Measurements from ENCODE around the gene CACNA2D2. TPM values are rescaled to one million over a fixed set of nuclear protein-coding genes. Genes with fewer than 3 reads are reported as not detected.

Gene CACNA2D2
- total RNA-seq, 1 donor from 2014 or later = 17.3 TPM

DNA sequence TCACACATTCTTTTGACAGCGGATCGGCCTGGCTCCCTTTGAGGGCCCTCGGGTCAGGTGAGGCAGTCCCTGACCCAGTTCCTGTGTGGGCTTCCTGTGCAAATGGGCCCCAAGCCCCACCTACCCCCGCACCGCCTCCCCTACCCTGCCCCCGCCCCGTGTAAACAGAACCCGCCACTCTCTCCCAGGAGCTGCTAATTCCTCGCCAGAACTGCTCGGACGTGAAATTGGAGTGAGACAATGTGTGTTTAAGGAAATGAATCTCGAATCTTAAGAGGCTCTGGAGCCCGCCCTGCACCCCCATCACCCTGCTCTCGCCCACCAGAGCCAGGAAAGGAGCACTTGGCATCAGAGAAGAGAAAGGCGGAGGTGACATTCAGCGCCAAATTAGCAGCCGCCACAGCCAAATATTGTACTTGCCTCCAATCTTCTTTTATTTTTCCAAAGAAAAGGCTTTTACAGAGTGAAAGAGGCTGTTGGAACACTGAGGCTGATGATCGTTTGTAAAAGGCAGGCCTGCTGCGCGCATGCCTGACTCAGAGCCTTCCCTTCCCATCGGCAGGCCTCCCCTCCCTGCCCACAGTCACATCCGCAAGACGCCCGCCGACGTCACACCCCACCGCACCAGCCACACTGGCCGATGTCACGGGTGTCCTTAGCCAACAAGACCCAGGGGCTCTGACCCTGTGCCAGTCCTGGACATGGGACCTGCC lies 53.1 kb downstream of the CACNA2D2 start:
- H3K27ac Mint-ChIP-seq (ENCODE audit: unreplicated experiment) = no peak overlapping the region
- DNase-seq (ENCODE audit: low spot score) = no peak
- no peaks in the 10 kb centered on the region for H3K36me3 Mint-ChIP-seq (ENCODE audit: low read depth, unreplicated experiment)
- no peaks in the 10 kb centered on the region for H3K9me3 Mint-ChIP-seq (ENCODE audit: unreplicated experiment)
- H3K27me3 Mint-ChIP-seq (ENCODE audit: unreplicated experiment) = peaks cover 3% of the 10 kb centered on the region
- H3K4me3 Mint-ChIP-seq (ENCODE audit: unreplicated experiment) = no peak overlapping the region
- no peak for TF ChIP-seq CTCF (IDR thresholded peaks at IDR 0.05; ENCODE audit: unreplicated experiment)
- peaks cover 10% of the 10 kb centered on the region for H3K4me1 Mint-ChIP-seq (ENCODE audit: unreplicated experiment)

GRCh38 chr3:50448752-50449539 lies 54.5 kb downstream of the CACNA2D2 start:
- H3K27ac Mint-ChIP-seq (ENCODE audit: unreplicated experiment) = no peak overlapping the region
- H3K27me3 Mint-ChIP-seq (ENCODE audit: unreplicated experiment) = peaks cover 3% of the 10 kb centered on the region
- peaks cover 10% of the 10 kb centered on the region for H3K4me1 Mint-ChIP-seq (ENCODE audit: unreplicated experiment)
- H3K9me3 Mint-ChIP-seq (ENCODE audit: unreplicated experiment) = no peaks in the 10 kb centered on the region
- no peak for DNase-seq (ENCODE audit: low spot score)
- H3K36me3 Mint-ChIP-seq (ENCODE audit: low read depth, unreplicated experiment) = no peaks in the 10 kb centered on the region
- no peak for TF ChIP-seq CTCF (IDR thresholded peaks at IDR 0.05; ENCODE audit: unreplicated experiment)
- H3K4me3 Mint-ChIP-seq (ENCODE audit: unreplicated experiment) = no peak overlapping the region

DNA sequence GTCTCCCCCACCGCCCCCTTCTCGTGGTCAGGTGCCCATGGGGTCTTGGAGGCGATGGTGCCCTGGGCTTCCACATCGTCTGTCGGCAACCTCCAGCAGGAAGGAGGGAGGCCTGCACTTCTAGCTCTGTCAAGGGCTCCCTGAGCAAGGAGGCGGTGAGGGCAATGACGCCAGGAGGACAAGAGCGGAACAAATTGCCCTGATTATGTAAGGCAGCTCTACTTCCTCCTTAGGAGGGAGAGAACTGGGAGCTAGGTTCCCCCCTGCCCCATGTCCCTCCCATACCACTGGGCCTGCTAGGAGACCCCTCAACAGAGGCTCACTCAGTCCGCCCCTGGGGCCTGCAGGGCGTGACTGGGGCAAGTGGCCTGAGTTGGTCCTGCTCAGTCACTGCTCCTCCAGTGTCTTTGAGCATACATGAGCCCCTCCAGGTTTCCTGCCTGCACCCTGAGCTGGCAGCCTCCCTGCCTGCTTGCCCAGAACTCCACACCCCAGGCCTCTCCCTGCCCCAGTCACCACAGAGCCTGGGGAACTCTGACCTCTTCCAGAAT lies 56.1 kb downstream of the CACNA2D2 start:
- Mint-ChIP-seq H3K4me1 (ENCODE audit: unreplicated experiment) (peaks cover 10% of the 10 kb centered on the region), H3K36me3 (ENCODE audit: low read depth, unreplicated experiment) (no peaks in the 10 kb centered on the region), H3K4me3 (ENCODE audit: unreplicated experiment) (no peak overlapping the region), H3K9me3 (ENCODE audit: unreplicated experiment) (no peaks in the 10 kb centered on the region), H3K27ac (ENCODE audit: unreplicated experiment) (no peak overlapping the region), H3K27me3 (ENCODE audit: unreplicated experiment) (no peaks in the 10 kb centered on the region)
- no peak for TF ChIP-seq CTCF (IDR thresholded peaks at IDR 0.05; ENCODE audit: unreplicated experiment)
- DNase-seq (ENCODE audit: low spot score) = no peak

GRCh38 chr3:50445919-50446318 lies 57.5 kb downstream of the CACNA2D2 start:
- DNase-seq (ENCODE audit: low spot score) = no peak
- no peak for TF ChIP-seq CTCF (IDR thresholded peaks at IDR 0.05; ENCODE audit: unreplicated experiment)
- H3K4me3 Mint-ChIP-seq (ENCODE audit: unreplicated experiment) = no peak overlapping the region
- no peaks in the 10 kb centered on the region for H3K27me3 Mint-ChIP-seq (ENCODE audit: unreplicated experiment)
- H3K4me1 Mint-ChIP-seq (ENCODE audit: unreplicated experiment) = peaks cover 10% of the 10 kb centered on the region
- H3K36me3 Mint-ChIP-seq (ENCODE audit: low read depth, unreplicated experiment) = no peaks in the 10 kb centered on the region
- no peaks in the 10 kb centered on the region for H3K9me3 Mint-ChIP-seq (ENCODE audit: unreplicated experiment)
- no peak overlapping the region for H3K27ac Mint-ChIP-seq (ENCODE audit: unreplicated experiment)

- no peaks in the 10 kb centered on the region for H3K27me3 Mint-ChIP-seq (ENCODE audit: unreplicated experiment)
- TF ChIP-seq CTCF (IDR thresholded peaks at IDR 0.05; ENCODE audit: unreplicated experiment) = no peak
- H3K4me3 Mint-ChIP-seq (ENCODE audit: unreplicated experiment) = no peak overlapping the region
- H3K9me3 Mint-ChIP-seq (ENCODE audit: unreplicated experiment) = no peaks in the 10 kb centered on the region
- no peak for DNase-seq (ENCODE audit: low spot score)
- peaks cover 5% of the 10 kb centered on the region for H3K4me1 Mint-ChIP-seq (ENCODE audit: unreplicated experiment)
- H3K36me3 Mint-ChIP-seq (ENCODE audit: low read depth, unreplicated experiment) = no peaks in the 10 kb centered on the region
- no peak overlapping the region for H3K27ac Mint-ChIP-seq (ENCODE audit: unreplicated experiment)
These were observed 58.7 kb downstream of the CACNA2D2 start for GRCh38 chr3:50444782-50445181.
